GM12874 (cell line): Measurements from ENCODE around the gene TTC39B.

Source experiments
- TF ChIP-seq, protein P1 (sequence below): IDR thresholded peaks from 2 replicates; pipeline ENCODE4 v1.5.1; 2011; ENCODE audit warnings: low read depth, mild to moderate bottlenecking, control low read depth, low read length, moderate library complexity; ENCODE audit not compliant: insufficient read depth

The TTC39B gene

GRCh38 chr9:15310107-15310850 is 3.3 kb upstream of the TTC39B start:
- TF ChIP-seq, protein P1, sequence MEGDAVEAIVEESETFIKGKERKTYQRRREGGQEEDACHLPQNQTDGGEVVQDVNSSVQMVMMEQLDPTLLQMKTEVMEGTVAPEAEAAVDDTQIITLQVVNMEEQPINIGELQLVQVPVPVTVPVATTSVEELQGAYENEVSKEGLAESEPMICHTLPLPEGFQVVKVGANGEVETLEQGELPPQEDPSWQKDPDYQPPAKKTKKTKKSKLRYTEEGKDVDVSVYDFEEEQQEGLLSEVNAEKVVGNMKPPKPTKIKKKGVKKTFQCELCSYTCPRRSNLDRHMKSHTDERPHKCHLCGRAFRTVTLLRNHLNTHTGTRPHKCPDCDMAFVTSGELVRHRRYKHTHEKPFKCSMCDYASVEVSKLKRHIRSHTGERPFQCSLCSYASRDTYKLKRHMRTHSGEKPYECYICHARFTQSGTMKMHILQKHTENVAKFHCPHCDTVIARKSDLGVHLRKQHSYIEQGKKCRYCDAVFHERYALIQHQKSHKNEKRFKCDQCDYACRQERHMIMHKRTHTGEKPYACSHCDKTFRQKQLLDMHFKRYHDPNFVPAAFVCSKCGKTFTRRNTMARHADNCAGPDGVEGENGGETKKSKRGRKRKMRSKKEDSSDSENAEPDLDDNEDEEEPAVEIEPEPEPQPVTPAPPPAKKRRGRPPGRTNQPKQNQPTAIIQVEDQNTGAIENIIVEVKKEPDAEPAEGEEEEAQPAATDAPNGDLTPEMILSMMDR, result no peak

- TF ChIP-seq, protein P1, result no peak
Measured at GRCh38 chr9:15308511-15308910, 1.5 kb upstream of the TTC39B start.

DNA sequence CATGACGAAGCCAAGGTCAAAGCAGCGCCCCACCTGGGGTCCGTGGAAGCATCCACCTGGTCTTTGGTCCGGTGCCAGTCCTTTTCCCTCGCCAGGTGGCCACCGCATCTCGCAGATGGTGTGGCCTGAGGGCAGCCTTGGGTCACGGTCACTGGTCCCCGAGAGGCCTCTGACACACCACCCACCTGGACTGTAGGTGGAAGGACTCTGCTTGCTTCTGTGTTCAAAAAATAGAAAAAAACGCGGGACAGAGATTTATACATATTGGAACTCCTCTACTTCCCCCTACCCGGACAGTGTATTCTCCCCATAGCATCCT is 466 bp upstream of the TTC39B start:
- TF ChIP-seq, protein P1, result no peak

GRCh38 chr9:15306068-15306756 is 804 bp downstream of the TTC39B start:
- TF ChIP-seq, protein P1, result no peak

DNA sequence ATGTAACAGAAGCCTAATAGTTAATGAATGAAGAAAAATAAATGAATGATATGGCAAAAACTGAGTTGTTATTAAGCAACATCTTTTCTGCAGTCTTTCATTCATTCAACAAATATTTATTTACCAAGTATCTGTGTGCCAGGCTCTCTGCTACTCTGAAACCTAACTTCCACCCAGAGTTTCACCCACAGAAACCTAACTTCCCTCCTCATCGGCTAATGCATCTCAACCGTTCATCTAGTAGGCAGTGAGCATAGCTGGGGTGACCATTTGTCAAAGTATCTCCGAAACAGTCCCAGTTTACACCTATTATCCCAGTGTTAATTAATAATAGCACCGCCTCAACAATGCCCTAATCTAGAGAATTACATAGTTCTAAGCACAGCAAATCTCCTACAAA is 1.5 kb downstream of the TTC39B start:
- TF ChIP-seq, protein P1, result no peak

DNA sequence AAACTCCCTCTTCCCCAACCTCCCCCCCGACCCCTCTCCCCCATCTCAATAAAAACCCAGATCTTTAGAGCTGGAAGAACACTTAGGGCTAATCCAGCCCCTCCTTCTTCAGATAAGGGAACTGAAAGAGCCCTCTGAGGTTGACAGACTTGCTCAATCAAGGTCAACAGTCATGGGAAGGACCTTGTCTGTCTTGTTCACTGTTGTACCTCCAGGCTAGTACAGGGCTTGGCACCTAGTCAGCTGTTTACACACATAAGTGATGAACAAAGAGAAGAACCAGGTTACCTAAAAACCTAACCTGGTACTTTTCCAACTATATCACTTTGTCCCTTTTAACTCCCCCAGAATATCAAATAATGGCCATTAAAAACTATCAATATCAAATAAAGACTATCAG is 2.4 kb downstream of the TTC39B start:
- TF ChIP-seq, protein P1, result no peak

DNA sequence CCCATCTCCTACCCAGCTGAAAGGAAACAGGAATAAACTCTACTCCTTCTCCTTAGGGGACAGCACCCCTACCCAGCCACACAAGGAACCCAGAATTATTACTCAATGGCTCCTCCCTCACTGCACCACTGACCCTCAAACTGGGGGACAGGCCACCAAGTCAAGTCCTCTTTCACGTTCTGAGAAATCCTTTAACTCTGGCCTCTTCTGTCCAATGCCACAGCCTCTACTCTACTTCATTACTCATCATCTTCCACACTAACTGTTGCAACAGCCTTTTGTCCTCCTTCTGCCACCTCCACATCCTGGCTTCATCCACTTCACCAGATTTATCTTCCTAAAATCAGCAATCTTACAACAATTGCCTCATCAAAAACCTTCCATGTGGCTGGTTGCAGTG is 6.8 kb downstream of the TTC39B start:
- TF ChIP-seq, protein P1, result no peak
